Prostate gland (tissue), 2 donors: ENCODE measurements around the gene C5orf22.

Experiments used
- CTCF ChIP-seq, 4 experiments: fragments of 200-600 bp in 2 of 4; fragments of 450-650 bp in 2 of 4; sonication (generic) in 2 of 4; IDR thresholded peaks; 1 replicate in 3 of 4; 2 replicates in 1 of 4; pipeline ENCODE4 v1.5.1; 2016 to 2019; ENCODE audit warnings: antibody characterized with exemption in 4 of 4, mild to moderate bottlenecking in 2 of 4, moderate library complexity in 2 of 4
- POLR2AphosphoS5 ChIP-seq: sonication (generic); formaldehyde crosslinking; IDR thresholded peaks from one replicate; pipeline ENCODE4 v1.6.1; 2017; ENCODE audit warnings: antibody characterized with exemption

GRCh38 chr5:31593665-31594064 lies 61.6 kb downstream of the C5orf22 start:
- no peak for TF ChIP-seq CTCF (IDR thresholded peaks at IDR 0.05)
- no peak for TF ChIP-seq POLR2AphosphoS5
